Measurements from ENCODE around the gene MS4A5.

MS4A5 gene

GRCh38 chr11:60454212-60454611 is 24.8 kb downstream of the MS4A5 start:
- DNase-seq (ENCODE audit: low spot score in 2 of 2) (no peak), ATAC-seq (no peak)
- H3K9me3 Mint-ChIP-seq = no peaks in the 10 kb centered on the region
- H3K27ac Mint-ChIP-seq = no peak overlapping the region
- H3K4me3 Mint-ChIP-seq = no peak overlapping the region
- H3K4me1 Mint-ChIP-seq = peaks cover 24% of the 10 kb centered on the region
- H3K36me3 Mint-ChIP-seq = no peaks in the 10 kb centered on the region

GRCh38 chr11:60455531-60456042 is 26.2 kb downstream of the MS4A5 start, which contains the start of gene MS4A1:
TSS of gene MS4A1 (plus strand) at chr11:60455847. CDS start at chr11:60462375, 6,528 bp downstream.
- H3K4me1 Mint-ChIP-seq = peaks cover 24% of the 10 kb centered on the region
- no peaks in the 10 kb centered on the region for H3K9me3 Mint-ChIP-seq
- peak within 1 kb of the TSS; percentile 19 for H3K4me3 Mint-ChIP-seq
- peak; percentile 76 for ATAC-seq
- H3K36me3 Mint-ChIP-seq = no peaks in the 10 kb centered on the region
- DNase-seq (ENCODE audit: low spot score in 2 of 2) = no peak
- peak within 1 kb of the TSS; percentile 51 for H3K27ac Mint-ChIP-seq

- peak overlapping the region; percentile 13 for H3K4me3 Mint-ChIP-seq
- no peaks in the 10 kb centered on the region for H3K9me3 Mint-ChIP-seq
- ATAC-seq = no peak
- no peak for DNase-seq (ENCODE audit: low spot score in 2 of 2)
- no peak overlapping the region for H3K27ac Mint-ChIP-seq
- H3K4me1 Mint-ChIP-seq = peaks cover 24% of the 10 kb centered on the region
- H3K36me3 Mint-ChIP-seq = no peaks in the 10 kb centered on the region
Measured at GRCh38 chr11:60457576-60457975, 28.2 kb downstream of the MS4A5 start.

- no peak for DNase-seq (ENCODE audit: low spot score in 2 of 2)
- Mint-ChIP-seq H3K36me3 (peaks cover 6% of the 10 kb centered on the region), H3K4me3 (no peak overlapping the region), H3K9me3 (no peaks in the 10 kb centered on the region), H3K27ac (no peak overlapping the region), H3K4me1 (peaks cover 24% of the 10 kb centered on the region)
- no peak for ATAC-seq
Measured at GRCh38 chr11:60459345-60459744, 30.0 kb downstream of the MS4A5 start.

GRCh38 chr11:60468829-60469228 is 39.5 kb downstream of the MS4A5 start:
- H3K9me3 Mint-ChIP-seq = no peaks in the 10 kb centered on the region
- ATAC-seq (no peak), DNase-seq (ENCODE audit: low spot score in 2 of 2) (no peak)
- H3K27ac Mint-ChIP-seq = no peak overlapping the region
- H3K4me3 Mint-ChIP-seq = no peak overlapping the region
- H3K36me3 Mint-ChIP-seq = peaks cover 14% of the 10 kb centered on the region
- no peaks in the 10 kb centered on the region for H3K4me1 Mint-ChIP-seq

GRCh38 chr11:60469723-60470122 is 40.4 kb downstream of the MS4A5 start:
- H3K36me3 Mint-ChIP-seq = peaks cover 14% of the 10 kb centered on the region
- ATAC-seq (no peak), DNase-seq (ENCODE audit: low spot score in 2 of 2) (no peak)
- H3K27ac Mint-ChIP-seq = no peak overlapping the region
- no peaks in the 10 kb centered on the region for H3K9me3 Mint-ChIP-seq
- H3K4me3 Mint-ChIP-seq = no peak overlapping the region
- no peaks in the 10 kb centered on the region for H3K4me1 Mint-ChIP-seq

GRCh38 chr11:60477035-60477445 is 47.7 kb downstream of the MS4A5 start:
- ATAC-seq = no peak
- H3K36me3 Mint-ChIP-seq = no peaks in the 10 kb centered on the region
- no peaks in the 10 kb centered on the region for H3K4me1 Mint-ChIP-seq
- H3K4me3 Mint-ChIP-seq = no peak overlapping the region
- no peak for DNase-seq (ENCODE audit: low spot score in 2 of 2)
- H3K27ac Mint-ChIP-seq = no peak overlapping the region
- H3K9me3 Mint-ChIP-seq = no peaks in the 10 kb centered on the region

GRCh38 chr11:60482361-60482760 is 53.0 kb downstream of the MS4A5 start:
- Mint-ChIP-seq H3K27ac (no peak overlapping the region), H3K4me3 (no peak overlapping the region), H3K9me3 (no peaks in the 10 kb centered on the region), H3K4me1 (no peaks in the 10 kb centered on the region), H3K36me3 (no peaks in the 10 kb centered on the region)
- ATAC-seq (no peak), DNase-seq (ENCODE audit: low spot score in 2 of 2) (no peak)

GRCh38 chr11:60485987-60486386 is 56.6 kb downstream of the MS4A5 start:
- no peak for DNase-seq (ENCODE audit: low spot score in 2 of 2)
- Mint-ChIP-seq H3K36me3 (no peaks in the 10 kb centered on the region), H3K4me1 (no peaks in the 10 kb centered on the region), H3K4me3 (no peak overlapping the region), H3K9me3 (no peaks in the 10 kb centered on the region), H3K27ac (no peak overlapping the region)
- peak; percentile 78 for ATAC-seq

- no peak for DNase-seq (ENCODE audit: low spot score in 2 of 2)
- no peak for ATAC-seq
- Mint-ChIP-seq H3K4me3 (no peak within 1 kb of the TSS), H3K4me1 (no peaks in the 10 kb centered on the region), H3K36me3 (no peaks in the 10 kb centered on the region), H3K9me3 (no peaks in the 10 kb centered on the region), H3K27ac (no peak within 1 kb of the TSS)
Measured at GRCh38 chr11:60492488-60493009, 63.2 kb downstream of the MS4A5 start, which contains the start of gene MS4A12. TSS of gene MS4A12 (plus strand) at chr11:60492778. CDS start at chr11:60497319, 4,541 bp downstream.

- Mint-ChIP-seq H3K36me3 (no peaks in the 10 kb centered on the region), H3K27ac (no peak overlapping the region), H3K4me3 (no peak overlapping the region), H3K4me1 (no peaks in the 10 kb centered on the region), H3K9me3 (no peaks in the 10 kb centered on the region)
- DNase-seq (ENCODE audit: low spot score in 2 of 2) (no peak), ATAC-seq (no peak)
Measured at GRCh38 chr11:60493454-60493853, 64.1 kb downstream of the MS4A5 start.
